Fibroblast of mammary gland (primary cell): ENCODE results near the gene SHTN1.

Experiments used
- DNase-seq: peaks from one replicate; pipeline ENCODE4 v3.0.0-alpha.2; 2010; ENCODE audit warnings: low read depth
- H3K4me3 ChIP-seq: 2 replicates; pipeline ENCODE4 v1.5.1; 2011; ENCODE audit warnings: low read depth, mild to moderate bottlenecking, low read length, moderate library complexity; ENCODE audit not compliant: control insufficient read depth
- CTCF ChIP-seq: conservative IDR thresholded peaks from 2 replicates; pipeline ENCODE4 v1.5.1; 2011; ENCODE audit warnings: low read depth, low read length, inconsistent platforms; ENCODE audit not compliant: control insufficient read depth, insufficient read depth

The SHTN1 gene

GRCh38 chr10:116973946-116974455, 31.0 kb downstream of the SHTN1 start:
- DNase-seq = no peak
- no peak overlapping the region for H3K4me3 ChIP-seq
- TF ChIP-seq CTCF = no peak

GRCh38 chr10:116973371-116973905, 31.5 kb downstream of the SHTN1 start:
- no peak for DNase-seq
- no peak for TF ChIP-seq CTCF
- no peak overlapping the region for H3K4me3 ChIP-seq

GRCh38 chr10:116972131-116972530, 32.9 kb downstream of the SHTN1 start:
- no peak for DNase-seq
- H3K4me3 ChIP-seq = no peak overlapping the region
- TF ChIP-seq CTCF = no peak

GRCh38 chr10:116970050-116970449, 34.9 kb downstream of the SHTN1 start:
- no peak for DNase-seq
- TF ChIP-seq CTCF = no peak
- no peak overlapping the region for H3K4me3 ChIP-seq

GRCh38 chr10:116968331-116968730, 36.7 kb downstream of the SHTN1 start:
- no peak for TF ChIP-seq CTCF
- DNase-seq = no peak
- H3K4me3 ChIP-seq = no peak overlapping the region

GRCh38 chr10:116961406-116962251, 43.4 kb downstream of the SHTN1 start:
- DNase-seq = no peak
- no peak for TF ChIP-seq CTCF
- H3K4me3 ChIP-seq = no peak overlapping the region
